Posterior cingulate gyrus (tissue), 11 donors: ENCODE results near the gene GCH1.
"Not testable (repeated sequence)": the region's sequence is repeated elsewhere in the genome, so short reads cannot be mapped to it uniquely, and the experiment has no call there.

ENCODE experiments used
- DNase-seq, 10 donors: peaks; one replicate each; pipeline versions ENCODE4 v3.0.0 to v3.0.0-alpha.2; 2020 to 2021; ENCODE audit warnings: mixed read lengths in 3 of 10
- intact Hi-C: fragments of 100-400 bp; cut with DNase I; formaldehyde crosslinking; loops from one replicate; pipeline ENCODE4 v1.15.1; 2023

The GCH1 gene

GRCh38 chr14:54805445-54806322, 96.9 kb downstream of the GCH1 start:
- DNase-seq, result peak; percentile 56 to 96 (median 84)
- intact Hi-C loops, result loop anchor here (10.0 kb wide), 1 partner anchor 241 kb away; the partner anchor contains the start of gene SAMD4A

GRCh38 chr14:54805070-54805444, 97.6 kb downstream of the GCH1 start:
- no peak for DNase-seq
- intact Hi-C loops, result loop anchor here (10.0 kb wide), 1 partner anchor 240 kb away; the partner anchor contains the start of gene SAMD4A

- intact Hi-C loops, result loop anchor here (10.0 kb wide), 1 partner anchor 240 kb away; the partner anchor contains the start of gene SAMD4A
- peak in 2 of 10 donors; percentile 24 to 84 for DNase-seq
Observed at GRCh38 chr14:54804538-54805041, 98.0 kb downstream of the GCH1 start.

DNA sequence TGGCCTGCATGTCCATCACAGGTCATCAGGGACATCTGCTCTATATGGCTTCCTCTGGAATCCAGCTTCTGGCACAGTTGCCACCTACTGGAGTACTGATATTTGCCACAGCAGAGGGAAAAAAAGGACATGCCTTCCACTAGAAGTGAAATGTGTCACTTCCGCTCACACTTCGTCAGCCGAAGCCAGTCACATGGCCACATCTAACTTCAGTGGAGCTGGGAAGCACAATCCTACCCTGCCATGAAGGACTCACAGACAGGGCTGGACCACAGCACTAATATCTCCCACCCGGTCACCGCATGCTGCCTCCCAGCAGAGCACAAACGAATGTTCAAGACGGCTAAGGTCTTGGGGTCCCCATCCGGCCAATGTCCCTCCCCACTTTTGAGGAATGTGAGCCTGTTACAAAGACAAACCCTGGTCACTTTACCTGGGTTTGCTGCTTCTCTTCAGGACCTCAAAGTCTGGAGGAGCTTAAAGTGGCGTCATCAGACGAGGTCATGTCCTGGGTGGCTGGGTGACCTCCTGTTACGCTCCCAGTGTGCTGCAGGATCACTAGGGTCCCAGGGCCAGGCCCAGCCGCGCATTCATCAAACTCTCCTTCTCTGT, 98.6 kb downstream of the GCH1 start:
- DNase-seq, result no peak
- intact Hi-C loops, result loop anchor here (10.0 kb wide), 1 partner anchor 239 kb away; the partner anchor contains the start of gene SAMD4A

GRCh38 chr14:54803396-54803795, 99.2 kb downstream of the GCH1 start:
- intact Hi-C loops, result loop anchor here (10.0 kb wide), 1 partner anchor 239 kb away; the partner anchor contains the start of gene SAMD4A
- DNase-seq, result no peak

DNA sequence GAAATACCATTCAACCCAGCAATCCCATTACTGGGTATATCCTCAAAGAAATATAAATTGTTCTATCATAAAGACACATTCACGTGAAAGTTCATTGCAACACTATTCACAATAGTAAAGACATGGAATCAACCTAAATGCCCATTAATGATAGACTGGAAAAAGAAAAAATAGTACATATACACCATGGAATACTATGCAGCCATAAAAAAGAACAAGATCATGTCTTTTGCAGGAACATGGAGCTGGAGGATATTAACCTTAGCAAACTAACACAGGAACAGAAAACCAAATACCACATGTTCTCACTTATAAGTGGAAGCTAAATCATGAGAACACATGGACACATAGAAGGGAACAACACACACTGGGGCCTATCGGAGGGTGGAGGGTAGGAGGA, 101.1 kb downstream of the GCH1 start:
- intact Hi-C loops, result loop anchor here (10.0 kb wide), 1 partner anchor 237 kb away; the partner anchor contains the start of gene SAMD4A
- not testable (repeated sequence) for DNase-seq

- no peak for DNase-seq
- intact Hi-C loops, result no loop called here
Observed at GRCh38 chr14:54798465-54799124, 104.0 kb downstream of the GCH1 start.

DNA sequence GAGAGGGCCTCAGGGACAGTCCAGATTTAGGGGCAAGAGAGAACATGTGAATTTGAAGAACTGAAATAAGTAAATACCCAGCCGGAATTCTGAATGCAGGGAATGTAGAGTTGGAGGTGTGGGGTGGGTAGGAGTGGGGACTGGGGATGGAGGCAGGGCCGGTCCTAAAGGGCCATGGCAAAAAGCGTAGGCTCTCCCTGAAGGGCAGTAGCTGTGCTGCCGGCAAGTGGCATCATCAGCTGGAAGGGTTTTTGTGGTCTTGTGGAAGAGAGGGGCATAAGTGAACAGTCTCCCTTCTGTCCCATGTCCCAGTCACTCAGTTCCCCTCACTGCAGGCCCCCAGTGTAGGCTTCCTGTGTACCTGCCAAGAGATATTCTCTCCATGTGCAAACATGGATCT, 104.6 kb downstream of the GCH1 start:
- no peak for DNase-seq
- intact Hi-C loops, result no loop called here

GRCh38 chr14:54797556-54797955, 105.1 kb downstream of the GCH1 start:
- intact Hi-C loops, result no loop called here
- DNase-seq, result no peak

GRCh38 chr14:54796961-54797360, 105.7 kb downstream of the GCH1 start:
- intact Hi-C loops, result no loop called here
- DNase-seq, result no peak

GRCh38 chr14:54794796-54795195, 107.8 kb downstream of the GCH1 start:
- no peak for DNase-seq
- intact Hi-C loops, result no loop called here

- no peak for DNase-seq
- intact Hi-C loops, result no loop called here
Observed at GRCh38 chr14:54794159-54794558, 108.5 kb downstream of the GCH1 start.

- intact Hi-C loops, result no loop called here
- no peak for DNase-seq
Observed at GRCh38 chr14:54792288-54792687, 110.3 kb downstream of the GCH1 start.
